Esophagus muscularis mucosa (tissue), 3 donors: Measurements from ENCODE around the gene KIF26B.

Source experiments
- POLR2A ChIP-seq: fragments of 450-650 bp; IDR thresholded peaks from one replicate; pipeline ENCODE4 v1.6.1; 2017; ENCODE audit warnings: antibody characterized with exemption, moderate library complexity, mild to moderate bottlenecking, low read depth
- POLR2AphosphoS5 ChIP-seq, 2 donors: sonication (generic); formaldehyde crosslinking; IDR thresholded peaks; one replicate each; pipeline ENCODE4 v1.6.1; 2017; ENCODE audit warnings: antibody characterized with exemption in 2 of 2
- TF ChIP-seq, protein P1 (sequence below), 3 experiments: fragments of 200-600 bp in 2 of 3; fragments of 450-650 bp in 1 of 3; sonication (generic) in 2 of 3; IDR thresholded peaks; one replicate each; pipeline ENCODE4 v1.5.1; 2017 to 2019; ENCODE audit warnings: antibody characterized with exemption in 3 of 3, mild to moderate bottlenecking in 2 of 3, moderate library complexity in 1 of 3

DNA sequence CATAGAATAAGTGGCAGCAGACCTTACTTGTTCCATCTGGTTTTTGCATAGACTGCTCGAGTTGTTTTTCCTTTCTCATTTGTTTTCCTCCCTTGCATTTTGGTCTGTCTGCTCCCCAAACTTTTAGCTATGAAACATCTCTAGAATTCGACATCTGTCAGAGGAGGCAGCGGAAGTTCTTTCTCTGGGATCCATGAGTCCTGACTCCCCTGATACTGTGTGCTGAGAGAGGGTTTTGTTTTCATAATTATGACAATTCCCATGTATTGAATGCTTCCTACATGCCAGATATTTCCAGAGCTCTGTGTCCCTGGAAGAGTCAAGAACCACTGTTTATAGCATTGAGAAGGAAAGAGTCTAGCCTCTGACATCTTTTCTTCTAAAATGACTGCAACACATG is 172.6 kb downstream of the KIF26B start:
- TF ChIP-seq POLR2A (no peak), POLR2AphosphoS5 (IDR thresholded peaks at IDR 0.05) (no peak)
- TF ChIP-seq, protein P1, sequence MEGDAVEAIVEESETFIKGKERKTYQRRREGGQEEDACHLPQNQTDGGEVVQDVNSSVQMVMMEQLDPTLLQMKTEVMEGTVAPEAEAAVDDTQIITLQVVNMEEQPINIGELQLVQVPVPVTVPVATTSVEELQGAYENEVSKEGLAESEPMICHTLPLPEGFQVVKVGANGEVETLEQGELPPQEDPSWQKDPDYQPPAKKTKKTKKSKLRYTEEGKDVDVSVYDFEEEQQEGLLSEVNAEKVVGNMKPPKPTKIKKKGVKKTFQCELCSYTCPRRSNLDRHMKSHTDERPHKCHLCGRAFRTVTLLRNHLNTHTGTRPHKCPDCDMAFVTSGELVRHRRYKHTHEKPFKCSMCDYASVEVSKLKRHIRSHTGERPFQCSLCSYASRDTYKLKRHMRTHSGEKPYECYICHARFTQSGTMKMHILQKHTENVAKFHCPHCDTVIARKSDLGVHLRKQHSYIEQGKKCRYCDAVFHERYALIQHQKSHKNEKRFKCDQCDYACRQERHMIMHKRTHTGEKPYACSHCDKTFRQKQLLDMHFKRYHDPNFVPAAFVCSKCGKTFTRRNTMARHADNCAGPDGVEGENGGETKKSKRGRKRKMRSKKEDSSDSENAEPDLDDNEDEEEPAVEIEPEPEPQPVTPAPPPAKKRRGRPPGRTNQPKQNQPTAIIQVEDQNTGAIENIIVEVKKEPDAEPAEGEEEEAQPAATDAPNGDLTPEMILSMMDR (IDR thresholded peaks at IDR 0.05), result no peak
